ENCODE measurements around the gene CYSRT1. TPM values are rescaled to one million over a fixed set of nuclear protein-coding genes. Genes with fewer than 3 reads are reported as not detected.

Gene CYSRT1
- total RNA-seq, 1 experiment from 2014 or later = 1.0 TPM

GRCh38 chr9:137256856-137257255 is 31.9 kb downstream of the CYSRT1 start:
- no peak overlapping the region for H3K23ac ChIP-seq (ENCODE audit: insufficient read length, low read depth, low read length)
- no peak overlapping the region for H2AK5ac ChIP-seq (ENCODE audit: insufficient read length, low read length)
- H3K14ac ChIP-seq (ENCODE audit: insufficient read depth, low read length) = no peak overlapping the region
- no peak overlapping the region for H2BK20ac ChIP-seq (ENCODE audit: low read depth, low read length, poor library complexity, severe bottlenecking)
- no peak overlapping the region for H2BK120ac ChIP-seq (ENCODE audit: low read depth, low read length, poor library complexity, severe bottlenecking)
- peaks cover 6% of the 10 kb centered on the region; the same call in 1 of the 2 replicates for H3K79me2 ChIP-seq (ENCODE audit: insufficient read depth, low read length)
- no peak overlapping the region for H2BK12ac ChIP-seq (ENCODE audit: insufficient read length, low read depth, low read length)
- Mint-ChIP-seq H3K27ac (no peak overlapping the region), H3K36me3 (ENCODE audit: insufficient read depth in 1 of 3, low read depth in 3 of 3) (peaks cover 16 to 27% (median 25%) of the 10 kb centered on the region in 3 experiments; a peak in 6 of 7 replicates), H3K4me1 (peaks cover 6 to 18% of the 10 kb centered on the region in 2 experiments), H3K4me3 (peak overlapping the region; percentile 84 to 91), H3K27me3 (ENCODE audit: low read depth) (no peaks in the 10 kb centered on the region), H3K9me3 (no peaks in the 10 kb centered on the region; a peak in 1 of 5 replicates)
- H3T11ph ChIP-seq (ENCODE audit: low read length) = no peak overlapping the region
- no peaks in the 10 kb centered on the region for H3K27me3 ChIP-seq (ENCODE audit: insufficient read depth, low read length)
- no peak for DNase-seq
- H4K8ac ChIP-seq (replicated peaks; ENCODE audit: insufficient read length, low read depth, low read length) = no peak overlapping the region
- H2AFZ ChIP-seq (ENCODE audit: low read length) = no peak overlapping the region
- H4K20me1 ChIP-seq (ENCODE audit: control insufficient read depth, insufficient read depth, insufficient read length) = no peaks in the 10 kb centered on the region
- no peak overlapping the region for H4K91ac ChIP-seq (ENCODE audit: insufficient read length, low read depth, low read length)
- no peaks in the 10 kb centered on the region for H3K4me1 ChIP-seq (ENCODE audit: insufficient read depth, low read length)
- no peak overlapping the region for H2BK15ac ChIP-seq (ENCODE audit: low read depth, low read length)
- H3K9ac ChIP-seq (ENCODE audit: extremely low read depth, insufficient read length, low read length) = no peak overlapping the region
- H3K23me2 ChIP-seq (ENCODE audit: insufficient read length, low read depth, low read length, poor library complexity, severe bottlenecking) = peaks cover 14% of the 10 kb centered on the region
- no CpG with 5 or more reads among the region's 15 CpGs for WGBS (ENCODE audit: extremely low coverage, insufficient read length, low lambda C conversion rate)
- H2BK5ac ChIP-seq (ENCODE audit: insufficient read length, low read length) = no peak overlapping the region
- H4K5ac ChIP-seq (ENCODE audit: insufficient read length, low read depth, low read length) = no peak overlapping the region
- no peak overlapping the region for H3K4me2 ChIP-seq (ENCODE audit: insufficient read depth, insufficient read length, low read length)
- H3K9me3 ChIP-seq (ENCODE audit: control insufficient read depth, low read depth, low read length) = no peaks in the 10 kb centered on the region
- H3K18ac ChIP-seq (ENCODE audit: insufficient read length, low read depth, low read length) = no peak overlapping the region
- no peak for TF ChIP-seq CTCF (conservative IDR thresholded peaks at IDR 0.05)
- H3K56ac ChIP-seq (ENCODE audit: insufficient read length, low read depth, low read length) = no peak overlapping the region
- H3K4ac ChIP-seq (ENCODE audit: low read depth, low read length) = no peak overlapping the region
- H3K27ac ChIP-seq (ENCODE audit: insufficient read length, low read depth, low read length) = no peak overlapping the region
- peaks cover 5% of the 10 kb centered on the region for H3K79me1 ChIP-seq (ENCODE audit: insufficient read depth, low read depth, low read length, poor library complexity, severe bottlenecking)

All from H9 (cell line).